Ovary (tissue), 3 donors: ENCODE results near the gene TRIM73.
"Not testable (repeated sequence)": the region's sequence is repeated elsewhere in the genome, so short reads cannot be mapped to it uniquely, and the experiment has no call there.

ENCODE experiments used
- EP300 ChIP-seq: sonication (generic); formaldehyde crosslinking; IDR thresholded peaks from one replicate; pipeline ENCODE4 v1.6.1; 2017; ENCODE audit warnings: antibody characterized with exemption
- POLR2A ChIP-seq: fragments of 450-650 bp; IDR thresholded peaks from one replicate; pipeline ENCODE4 v1.6.1; 2017; ENCODE audit warnings: antibody characterized with exemption, mild to moderate bottlenecking, moderate library complexity
- TF ChIP-seq, protein P1 (sequence below), 3 donors: fragments of 450-650 bp in 2 of 3; fragments of 200-600 bp in 1 of 3; IDR thresholded peaks; one replicate each; pipeline versions ENCODE4 v1.5.1 to v1.8.0; 2016 to 2022; ENCODE audit warnings: antibody characterized with exemption in 3 of 3, mild to moderate bottlenecking in 1 of 3
- donor health status: DM: no; HTN: no; CAD: no.

GRCh38 chr7:75449946-75450345, 54.5 kb downstream of the TRIM73 start:
- TF ChIP-seq, protein P1, sequence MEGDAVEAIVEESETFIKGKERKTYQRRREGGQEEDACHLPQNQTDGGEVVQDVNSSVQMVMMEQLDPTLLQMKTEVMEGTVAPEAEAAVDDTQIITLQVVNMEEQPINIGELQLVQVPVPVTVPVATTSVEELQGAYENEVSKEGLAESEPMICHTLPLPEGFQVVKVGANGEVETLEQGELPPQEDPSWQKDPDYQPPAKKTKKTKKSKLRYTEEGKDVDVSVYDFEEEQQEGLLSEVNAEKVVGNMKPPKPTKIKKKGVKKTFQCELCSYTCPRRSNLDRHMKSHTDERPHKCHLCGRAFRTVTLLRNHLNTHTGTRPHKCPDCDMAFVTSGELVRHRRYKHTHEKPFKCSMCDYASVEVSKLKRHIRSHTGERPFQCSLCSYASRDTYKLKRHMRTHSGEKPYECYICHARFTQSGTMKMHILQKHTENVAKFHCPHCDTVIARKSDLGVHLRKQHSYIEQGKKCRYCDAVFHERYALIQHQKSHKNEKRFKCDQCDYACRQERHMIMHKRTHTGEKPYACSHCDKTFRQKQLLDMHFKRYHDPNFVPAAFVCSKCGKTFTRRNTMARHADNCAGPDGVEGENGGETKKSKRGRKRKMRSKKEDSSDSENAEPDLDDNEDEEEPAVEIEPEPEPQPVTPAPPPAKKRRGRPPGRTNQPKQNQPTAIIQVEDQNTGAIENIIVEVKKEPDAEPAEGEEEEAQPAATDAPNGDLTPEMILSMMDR (IDR thresholded peaks at IDR 0.05), result not testable (repeated sequence)
- TF ChIP-seq POLR2A, EP300: not testable (repeated sequence)
